GM23338 (cell line): ENCODE results near the gene LCP2.

ENCODE experiments used
- CREB1 ChIP-seq: fragments of 250-450 bp; sonication (Bioruptor Pico); IDR thresholded peaks from 2 replicates; pipeline ENCODE4 v1.5.0; 2020; ENCODE audit warnings: low read depth, mild to moderate bottlenecking, moderate library complexity
- CTCF ChIP-seq, 2 experiments: fragments of 200-600 bp in 1 of 2; sonication (generic) in 1 of 2; conservative IDR thresholded peaks; 2 replicates each; pipeline versions ENCODE4 v1.5.1 to v1.6.1; 2016 to 2017; ENCODE audit warnings: antibody characterized with exemption in 2 of 2, low read depth in 2 of 2, mild to moderate bottlenecking in 2 of 2, moderate library complexity in 1 of 2
- EZH2 ChIP-seq: fragments of 200-600 bp; sonication (generic); IDR thresholded peaks from one replicate; pipeline ENCODE4 v1.8.0; 2017; ENCODE audit warnings: antibody characterized with exemption, mild to moderate bottlenecking, low read depth; ENCODE audit not compliant: unreplicated experiment
- EZH2phosphoT487 ChIP-seq: fragments of 200-600 bp; sonication (generic); IDR thresholded peaks from one replicate; pipeline ENCODE4 v1.8.1; 2018; ENCODE audit warnings: antibody characterized with exemption; ENCODE audit not compliant: unreplicated experiment
- STAT1 ChIP-seq: IDR thresholded peaks from one replicate; pipeline ENCODE4 v1.6.1; 2016; ENCODE audit warnings: antibody characterized with exemption; ENCODE audit not compliant: unreplicated experiment
- TF ChIP-seq, protein P1 (sequence below): IDR thresholded peaks from 2 replicates; pipeline ENCODE4 v1.6.1; 2016; ENCODE audit warnings: antibody characterized with exemption

GRCh38 chr5:170339780-170340167, 42.2 kb upstream of the LCP2 start:
- no peak for TF ChIP-seq EZH2phosphoT487
- no peak for TF ChIP-seq CTCF (conservative IDR thresholded peaks at IDR 0.05; ENCODE audit: low read depth in 2 of 2)
- TF ChIP-seq, protein P1, sequence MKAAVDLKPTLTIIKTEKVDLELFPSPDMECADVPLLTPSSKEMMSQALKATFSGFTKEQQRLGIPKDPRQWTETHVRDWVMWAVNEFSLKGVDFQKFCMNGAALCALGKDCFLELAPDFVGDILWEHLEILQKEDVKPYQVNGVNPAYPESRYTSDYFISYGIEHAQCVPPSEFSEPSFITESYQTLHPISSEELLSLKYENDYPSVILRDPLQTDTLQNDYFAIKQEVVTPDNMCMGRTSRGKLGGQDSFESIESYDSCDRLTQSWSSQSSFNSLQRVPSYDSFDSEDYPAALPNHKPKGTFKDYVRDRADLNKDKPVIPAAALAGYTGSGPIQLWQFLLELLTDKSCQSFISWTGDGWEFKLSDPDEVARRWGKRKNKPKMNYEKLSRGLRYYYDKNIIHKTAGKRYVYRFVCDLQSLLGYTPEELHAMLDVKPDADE = no peak
- TF ChIP-seq EZH2 = no peak
- TF ChIP-seq STAT1 = no peak
- no peak for TF ChIP-seq CREB1 (CRISPR knock-in tag)
